ENCODE data around the gene WNK2. TPM values are rescaled to one million over a fixed set of nuclear protein-coding genes. Genes with fewer than 3 reads are reported as not detected.

The WNK2 gene
- total RNA-seq, 4 donors from 2014 or later = 155 to 577 (median 259) TPM

- Histone ChIP-seq H3K27ac (peak overlapping the region in 2 of 4 donors; percentile 76 to 81), H3K4me3 (no peak overlapping the region), H3K4me1 (peaks cover 0 to 54% (median 7%) of the 10 kb centered on the region in 4 donors), H3K36me3 (no peaks in the 10 kb centered on the region), H3K27me3 (no peaks in the 10 kb centered on the region), H3K9me3 (no peaks in the 10 kb centered on the region)
- TF ChIP-seq POLR2A (IDR thresholded peaks at IDR 0.05) (peak in 1 of 2 donors; percentile 28), CTCF (IDR thresholded peaks at IDR 0.05) (no peak)
- DNase-seq = peak; percentile 8 to 89 (median 86)
Observed at GRCh38 chr9:93300585-93301081, 116.7 kb downstream of the WNK2 start.

- no peaks in the 10 kb centered on the region for H3K9me3 ChIP-seq
- no peaks in the 10 kb centered on the region for H3K27me3 ChIP-seq
- H3K4me1 ChIP-seq = peaks cover 0 to 54% (median 7%) of the 10 kb centered on the region in 4 donors
- TF ChIP-seq POLR2A (IDR thresholded peaks at IDR 0.05) (no peak), CTCF (IDR thresholded peaks at IDR 0.05) (no peak)
- no peak overlapping the region for H3K4me3 ChIP-seq
- peak; percentile 14 to 46 (median 42) for DNase-seq
- no peaks in the 10 kb centered on the region for H3K36me3 ChIP-seq
- peak overlapping the region in 2 of 4 donors; percentile 50 to 81 for H3K27ac ChIP-seq
Observed at GRCh38 chr9:93301291-93301811, 117.4 kb downstream of the WNK2 start.

GRCh38 chr9:93301911-93302541, 118.1 kb downstream of the WNK2 start:
- H3K27ac ChIP-seq = no peak overlapping the region
- H3K27me3 ChIP-seq = no peaks in the 10 kb centered on the region
- no peak overlapping the region for H3K4me3 ChIP-seq
- H3K36me3 ChIP-seq = no peaks in the 10 kb centered on the region
- TF ChIP-seq POLR2A (IDR thresholded peaks at IDR 0.05) (no peak), CTCF (IDR thresholded peaks at IDR 0.05) (no peak)
- DNase-seq = peak; percentile 8 to 46 (median 43)
- H3K9me3 ChIP-seq = no peaks in the 10 kb centered on the region
- H3K4me1 ChIP-seq = peaks cover 0 to 54% (median 7%) of the 10 kb centered on the region in 4 donors

GRCh38 chr9:93302586-93303257, 118.8 kb downstream of the WNK2 start:
- peak; percentile 67 to 85 (median 75) for DNase-seq
- Histone ChIP-seq H3K4me1 (peaks cover 0 to 47% (median 6%) of the 10 kb centered on the region in 4 donors), H3K9me3 (no peaks in the 10 kb centered on the region), H3K27ac (no peak overlapping the region), H3K4me3 (no peak overlapping the region), H3K27me3 (no peaks in the 10 kb centered on the region), H3K36me3 (peaks cover 0 to 2% (median 0%) of the 10 kb centered on the region in 3 donors)
- no peak for TF ChIP-seq POLR2A (IDR thresholded peaks at IDR 0.05)
- TF ChIP-seq CTCF (IDR thresholded peaks at IDR 0.05) = peak; percentile 24 to 66 (median 62)

- peak in 2 of 3 donors; percentile 7 to 40 for DNase-seq
- H3K27ac ChIP-seq = no peak overlapping the region
- no peaks in the 10 kb centered on the region for H3K9me3 ChIP-seq
- TF ChIP-seq POLR2A (IDR thresholded peaks at IDR 0.05) = no peak
- TF ChIP-seq CTCF (IDR thresholded peaks at IDR 0.05) = no peak
- peaks cover 0 to 8% (median 0%) of the 10 kb centered on the region in 3 donors for H3K36me3 ChIP-seq
- no peak overlapping the region for H3K4me3 ChIP-seq
- no peaks in the 10 kb centered on the region for H3K27me3 ChIP-seq
- peaks cover 0 to 42% (median 3%) of the 10 kb centered on the region in 4 donors for H3K4me1 ChIP-seq
Observed at GRCh38 chr9:93303258-93303771, 119.4 kb downstream of the WNK2 start.
